GM18517 (cell line): ENCODE data around the gene ARSI.

Experiments used
- ATAC-seq: cut with Tn5 transposase; IDR thresholded peaks from one replicate; pipeline ENCODE4 v1.9.1; 2021; ENCODE audit warnings: mild to moderate bottlenecking, moderate library complexity; ENCODE audit not compliant: unreplicated experiment

The ARSI gene

GRCh38 chr5:150302301-150303069, at the start of gene ARSI:
ARSI (minus strand) TSS chr5:150302905; CDS start chr5:150302373, 532 bp downstream.
- no peak for ATAC-seq

DNA sequence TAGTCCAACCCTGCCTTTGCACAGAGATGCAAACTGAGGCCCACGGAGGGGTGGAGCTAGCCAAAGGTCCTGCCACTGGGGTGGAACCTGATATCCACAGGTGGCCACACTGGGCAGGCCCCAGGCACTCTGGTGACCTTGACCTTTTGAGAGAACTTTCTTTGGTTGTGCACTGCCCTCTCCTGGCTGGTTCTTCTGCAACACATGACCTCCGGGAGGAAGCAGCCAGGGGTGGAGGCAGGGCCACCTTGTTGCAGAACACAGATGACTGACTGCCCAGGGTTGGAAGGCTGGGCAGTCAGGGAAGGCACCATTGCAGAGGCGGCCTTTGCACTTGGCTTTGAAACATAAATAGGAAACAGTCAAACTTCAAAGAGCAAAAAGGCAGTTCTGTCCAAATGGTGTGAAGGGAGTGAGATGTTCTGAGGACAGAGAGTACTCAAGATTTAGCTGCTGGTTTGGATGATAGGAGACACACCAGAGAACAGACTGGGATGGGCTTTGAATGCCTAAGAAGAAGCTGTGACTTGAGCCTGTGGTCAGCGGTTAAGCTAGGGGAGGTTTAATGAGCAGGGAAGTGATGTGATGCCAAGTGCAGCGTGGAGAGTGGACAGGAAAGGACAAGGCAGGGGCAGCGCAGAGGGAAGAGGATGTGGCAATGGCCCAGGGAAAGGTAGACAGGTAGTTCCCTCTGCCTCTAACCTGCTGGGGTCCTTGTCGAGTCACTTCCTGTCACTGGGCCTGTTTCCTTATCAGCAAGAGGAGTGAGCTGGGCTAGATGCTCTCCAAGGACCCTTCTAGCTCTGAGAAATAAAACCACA, 48.0 kb upstream of the ARSI start:
- ATAC-seq = peak; percentile 92

- no peak for ATAC-seq
These were observed 47.1 kb upstream of the ARSI start for GRCh38 chr5:150349681-150350275.

GRCh38 chr5:150347451-150347850, 44.7 kb upstream of the ARSI start:
- no peak for ATAC-seq

DNA sequence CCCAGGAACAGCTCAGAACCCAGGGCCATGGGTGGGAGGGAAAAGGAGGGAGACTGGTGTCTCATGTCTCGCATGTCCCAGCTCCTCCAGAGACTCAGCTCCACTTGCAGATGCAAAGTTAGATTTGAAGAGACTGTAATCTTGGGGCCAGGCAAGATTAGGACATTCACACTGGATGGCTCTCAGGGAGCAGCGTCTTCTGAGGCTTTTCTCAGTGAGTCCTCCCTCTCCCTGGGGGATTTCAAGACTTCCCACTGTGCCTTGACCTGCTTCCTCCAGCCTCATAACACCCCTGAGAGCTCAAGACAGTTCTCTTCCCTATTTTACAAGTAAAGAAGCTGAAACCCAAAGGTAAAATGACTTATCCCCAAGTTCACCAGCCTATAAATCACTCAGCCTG, 44.3 kb upstream of the ARSI start:
- no peak for ATAC-seq

DNA sequence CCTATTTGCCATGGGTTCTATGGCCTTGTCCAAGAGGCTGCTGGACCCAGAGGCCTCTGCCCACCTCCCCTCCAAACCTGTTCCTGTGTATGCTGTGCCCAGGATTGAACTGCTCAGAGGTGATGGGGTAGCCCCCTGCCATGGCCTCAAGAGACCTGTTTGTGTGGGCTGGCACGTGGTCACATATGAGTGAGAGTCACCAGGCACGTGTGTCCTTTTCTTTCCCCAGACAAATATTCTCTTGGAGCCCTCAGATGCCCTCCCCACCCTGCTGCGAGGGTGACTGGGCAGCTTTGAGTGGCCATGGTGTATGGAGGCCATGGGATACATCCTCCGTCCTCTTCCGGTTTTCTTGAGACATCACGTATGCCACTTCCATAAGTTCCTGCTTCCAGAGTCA, 43.9 kb upstream of the ARSI start:
- no peak for ATAC-seq

DNA sequence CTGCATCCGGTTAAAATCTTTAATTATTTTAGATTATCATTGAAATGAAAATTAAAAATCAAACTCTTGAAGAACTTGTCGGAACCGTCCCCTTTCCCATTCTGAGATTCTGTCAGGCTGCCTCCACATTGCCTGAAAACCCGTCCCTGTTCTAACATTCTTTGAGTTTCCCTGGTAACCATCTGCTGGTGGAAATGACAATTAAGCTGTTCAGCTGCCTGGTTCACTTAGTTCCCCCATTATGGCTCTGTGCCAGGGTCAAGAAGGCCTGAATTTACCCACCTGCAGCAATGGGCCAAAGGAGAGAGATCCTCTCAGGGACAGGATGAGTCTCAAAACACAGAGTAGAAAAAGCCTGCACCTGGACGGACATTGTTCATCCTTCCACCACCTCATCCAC, 43.0 kb upstream of the ARSI start:
- ATAC-seq = no peak

DNA sequence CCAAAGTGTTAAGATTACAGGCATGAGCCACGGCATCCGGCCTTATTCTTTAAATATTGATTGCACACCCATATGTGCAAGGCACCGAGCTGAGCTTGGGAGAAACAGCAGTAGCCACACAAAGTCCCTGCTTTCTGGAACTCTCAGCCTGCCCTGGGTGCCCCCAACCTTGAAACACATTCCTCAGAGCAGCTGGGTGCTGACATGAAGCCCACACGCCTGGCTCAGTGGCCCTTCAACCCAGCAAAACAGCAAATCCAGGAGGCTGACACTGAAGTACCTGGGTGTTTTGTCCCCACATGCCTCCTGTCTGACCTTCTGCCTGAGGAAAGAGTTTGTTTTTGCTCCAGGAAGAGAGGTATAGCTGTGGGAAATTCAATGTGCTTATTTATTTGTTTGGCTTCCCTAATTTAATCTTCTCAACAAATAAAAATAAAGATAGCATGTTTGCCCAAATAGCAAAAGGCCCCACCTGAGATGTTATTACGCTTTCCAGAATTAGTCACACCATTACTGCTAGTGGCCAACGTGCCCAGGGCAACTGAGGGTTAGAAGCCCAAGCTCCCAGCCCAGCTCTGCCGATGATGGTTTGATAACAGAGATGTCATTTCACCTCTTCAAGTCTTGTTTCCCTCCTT, 41.4 kb upstream of the ARSI start:
- no peak for ATAC-seq

DNA sequence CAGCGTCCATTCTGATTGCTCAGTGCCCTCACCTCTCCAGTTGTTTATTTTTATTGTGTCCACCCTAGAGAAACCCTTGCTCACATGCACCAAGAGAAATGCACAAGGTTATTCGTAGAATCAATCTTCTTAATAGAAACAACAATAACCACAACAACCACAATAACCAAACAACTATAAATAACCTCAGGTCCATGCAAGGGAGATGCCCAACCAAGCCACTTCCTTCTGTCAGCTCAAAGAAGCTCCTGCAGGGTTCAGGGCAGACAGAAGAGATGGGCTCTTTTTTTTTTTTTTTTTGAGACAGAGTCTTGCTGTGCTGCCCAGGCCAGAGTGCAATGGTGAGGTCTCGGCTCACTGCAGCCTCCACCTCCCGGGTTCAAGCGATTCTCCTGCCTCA, 39.9 kb upstream of the ARSI start:
- ATAC-seq = no peak

DNA sequence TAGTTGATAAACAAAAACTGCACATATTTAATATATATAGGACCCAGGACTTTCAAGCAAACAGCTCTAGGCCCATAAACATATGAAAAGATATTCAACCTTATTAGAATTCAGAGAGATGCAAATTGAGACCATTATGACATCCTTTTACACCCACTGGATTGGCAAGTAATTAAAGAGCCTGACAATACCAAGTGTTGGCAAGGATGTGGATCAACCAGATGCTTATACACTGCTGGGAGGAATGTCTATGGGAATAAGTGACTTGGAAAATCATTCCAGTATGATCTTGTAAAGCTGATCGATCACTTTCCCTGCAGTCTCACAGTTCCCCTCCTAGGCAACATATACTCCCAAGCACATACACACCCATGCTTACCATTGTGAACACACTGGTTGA, 39.3 kb upstream of the ARSI start:
- ATAC-seq = no peak

DNA sequence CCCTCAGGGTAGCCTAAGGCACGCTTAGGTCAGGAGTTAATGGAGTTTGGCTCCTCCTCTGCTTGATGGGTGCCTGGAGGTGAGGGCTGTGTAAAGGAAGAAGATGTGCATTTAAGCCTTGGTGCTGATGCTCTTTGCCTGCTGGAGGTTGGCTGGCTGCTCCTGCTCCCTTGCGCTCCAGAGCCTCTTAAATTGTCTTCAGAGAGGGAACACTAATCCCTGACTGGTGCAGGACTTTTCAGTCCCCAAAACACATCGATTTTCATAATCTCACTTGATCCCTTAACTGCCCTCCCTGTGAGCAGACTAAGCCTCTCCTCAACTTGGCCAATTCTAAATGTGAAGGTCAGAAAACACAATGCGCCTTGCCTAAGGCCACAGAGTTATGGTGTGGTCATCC, 38.6 kb upstream of the ARSI start:
- no peak for ATAC-seq

- ATAC-seq = no peak
These were observed 38.0 kb upstream of the ARSI start for GRCh38 chr5:150340614-150341255.

GRCh38 chr5:150339841-150340240, 37.1 kb upstream of the ARSI start:
- ATAC-seq = no peak

DNA sequence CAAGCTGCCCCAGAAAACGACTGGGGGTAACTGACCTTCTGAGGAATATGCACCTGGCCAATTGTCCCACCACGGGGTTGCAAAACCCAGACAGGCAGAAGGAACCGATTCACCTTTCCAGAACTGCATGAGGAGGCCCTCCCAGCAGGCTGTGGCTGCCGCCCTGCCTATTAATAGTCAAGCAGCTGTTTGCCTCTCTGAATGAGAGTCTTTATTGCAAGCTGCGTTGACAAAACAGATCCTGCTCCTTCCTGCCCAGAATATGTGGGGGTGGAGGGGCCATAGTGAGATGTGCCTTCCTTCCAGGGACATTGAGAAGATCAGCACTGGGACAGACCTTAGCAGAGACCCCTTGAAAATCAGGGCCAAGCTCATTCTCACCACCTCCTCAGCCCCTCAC, 36.5 kb upstream of the ARSI start:
- no peak for ATAC-seq

DNA sequence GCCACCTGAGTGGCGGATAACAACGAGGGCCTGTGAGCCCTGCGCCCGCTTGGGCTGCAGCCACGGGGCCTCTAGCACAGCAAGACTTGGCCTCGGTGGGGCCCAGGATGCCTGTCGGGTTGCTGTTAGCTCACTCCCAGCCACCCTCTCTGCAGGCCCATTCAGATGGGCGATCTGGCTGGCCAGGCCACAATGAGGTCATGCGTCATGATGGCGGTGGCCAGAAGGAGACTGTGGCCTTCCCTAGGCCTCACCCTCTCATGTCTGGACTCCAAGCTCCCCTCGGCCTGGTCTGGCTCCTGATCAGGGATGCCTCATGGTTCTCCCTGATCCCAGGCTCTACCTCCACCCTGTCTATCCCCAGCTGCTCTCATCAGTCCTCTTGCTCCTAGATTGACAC, 35.8 kb upstream of the ARSI start:
- no peak for ATAC-seq

DNA sequence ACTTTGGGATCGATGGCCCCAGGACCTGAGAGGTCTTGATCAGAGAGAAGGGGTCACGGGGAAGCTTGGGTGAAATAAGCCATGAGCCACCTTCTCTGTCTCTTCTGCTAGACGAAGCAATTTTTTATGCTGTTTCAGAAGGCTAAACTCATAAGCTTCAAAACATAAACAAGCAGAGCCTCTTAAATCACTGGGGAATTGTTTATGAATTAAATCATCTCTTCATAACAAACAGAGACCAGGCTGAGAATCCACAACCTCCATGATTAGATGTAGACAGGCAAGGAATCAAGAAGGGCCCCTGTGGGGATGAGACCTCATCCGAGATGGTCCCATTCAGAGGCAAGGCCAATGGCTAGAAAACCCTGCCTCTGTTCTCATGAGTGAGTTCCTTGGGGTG, 33.1 kb upstream of the ARSI start:
- ATAC-seq = no peak

GRCh38 chr5:150333400-150333799, 30.7 kb upstream of the ARSI start:
- ATAC-seq = no peak

DNA sequence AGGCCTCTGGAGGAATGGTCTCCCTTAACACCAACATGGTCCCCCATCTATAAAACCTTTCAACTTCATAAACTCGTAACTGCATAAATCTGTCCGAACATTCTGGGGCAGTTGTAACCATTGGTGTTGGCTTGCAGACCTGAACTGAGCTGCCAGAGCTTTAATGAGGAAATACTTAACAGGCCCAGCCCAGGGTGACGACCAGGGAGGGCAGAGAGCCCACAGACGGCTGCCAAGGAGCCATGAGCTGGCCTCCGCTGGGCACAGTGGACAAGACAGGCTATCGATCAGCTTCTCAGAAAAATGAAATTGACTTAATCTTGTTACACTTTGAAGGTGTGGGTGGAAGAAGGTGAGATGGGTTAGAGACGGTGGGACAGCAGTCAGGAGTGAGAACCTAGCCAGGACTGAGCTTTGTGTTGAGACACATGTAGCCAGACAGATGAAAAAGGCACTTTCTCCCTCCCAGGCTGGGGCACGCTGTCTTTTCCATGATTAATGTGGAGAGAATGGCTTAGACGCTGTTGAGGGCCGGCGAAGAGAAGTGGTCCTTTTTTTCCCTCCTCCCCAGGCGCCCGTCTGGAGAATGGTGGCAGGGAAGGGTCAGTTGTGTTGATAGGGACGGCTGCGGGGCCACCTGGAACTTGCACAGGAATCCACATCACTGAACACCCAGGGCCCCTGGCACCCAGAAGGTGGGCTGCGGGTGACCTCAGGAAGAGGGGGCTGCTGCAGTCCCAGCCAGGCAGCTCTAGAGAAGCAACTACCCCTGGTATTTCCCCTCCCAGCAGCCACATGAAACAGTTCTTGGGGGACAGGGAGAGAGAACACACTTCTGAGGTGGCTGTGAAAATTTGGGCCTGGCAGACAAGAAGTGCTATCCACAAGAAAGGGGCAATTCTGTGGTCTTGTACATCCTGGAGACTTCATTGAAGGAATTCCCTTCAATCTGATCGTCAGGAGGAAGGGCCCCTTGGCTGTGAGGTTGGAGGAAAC, 27.5 kb upstream of the ARSI start:
- ATAC-seq = no peak

DNA sequence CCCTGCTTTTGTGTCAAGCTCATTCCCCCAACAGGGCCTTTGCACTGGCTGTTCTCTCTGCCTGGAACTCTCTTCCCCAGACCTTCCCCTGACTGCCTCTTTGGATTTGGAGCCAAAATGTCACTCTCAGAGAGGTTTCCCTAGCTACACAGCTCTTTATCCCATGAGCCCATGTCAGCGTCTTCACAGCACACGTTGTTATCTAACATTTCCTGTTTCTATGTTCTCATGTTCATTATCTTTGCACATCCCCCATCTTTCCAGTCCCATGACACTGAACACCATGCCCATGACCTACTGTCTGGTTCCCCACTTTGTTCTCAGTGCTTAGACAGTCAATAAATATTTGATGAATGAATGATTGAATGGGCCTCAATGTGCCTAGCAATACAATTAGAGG, 26.3 kb upstream of the ARSI start:
- no peak for ATAC-seq

- ATAC-seq = no peak
These were observed 25.8 kb upstream of the ARSI start for GRCh38 chr5:150328515-150328914.
